ENCODE data around the gene SVBP.

DNA sequence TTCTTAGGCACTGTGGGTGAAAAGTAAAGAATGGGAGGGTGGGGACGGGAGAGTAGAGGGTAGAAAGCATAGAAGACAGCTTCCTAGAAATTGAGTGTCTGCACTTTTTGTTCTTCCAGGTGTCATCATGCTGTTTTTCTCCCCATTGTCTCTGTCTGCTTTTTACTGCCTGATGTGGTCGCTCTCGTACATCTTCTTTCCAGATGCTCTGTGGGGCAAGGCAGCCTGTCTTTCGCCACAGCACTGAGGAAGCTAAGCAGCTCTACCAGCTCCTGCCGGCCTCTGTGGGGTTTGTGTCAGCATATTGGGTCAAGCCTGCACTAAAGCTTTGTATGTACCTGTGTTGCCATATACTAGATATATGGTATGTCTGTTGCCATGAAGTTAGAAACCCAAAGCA, 19.2 kb downstream of the SVBP start:
- no peak for TF ChIP-seq REST (IDR thresholded peaks at IDR 0.05)
- TF ChIP-seq RAD21 (IDR thresholded peaks at IDR 0.05) = no peak
- TF ChIP-seq EGR1 (IDR thresholded peaks at IDR 0.05; ENCODE audit: low read depth in 2 of 2) = no peak
- TF ChIP-seq, protein P1, sequence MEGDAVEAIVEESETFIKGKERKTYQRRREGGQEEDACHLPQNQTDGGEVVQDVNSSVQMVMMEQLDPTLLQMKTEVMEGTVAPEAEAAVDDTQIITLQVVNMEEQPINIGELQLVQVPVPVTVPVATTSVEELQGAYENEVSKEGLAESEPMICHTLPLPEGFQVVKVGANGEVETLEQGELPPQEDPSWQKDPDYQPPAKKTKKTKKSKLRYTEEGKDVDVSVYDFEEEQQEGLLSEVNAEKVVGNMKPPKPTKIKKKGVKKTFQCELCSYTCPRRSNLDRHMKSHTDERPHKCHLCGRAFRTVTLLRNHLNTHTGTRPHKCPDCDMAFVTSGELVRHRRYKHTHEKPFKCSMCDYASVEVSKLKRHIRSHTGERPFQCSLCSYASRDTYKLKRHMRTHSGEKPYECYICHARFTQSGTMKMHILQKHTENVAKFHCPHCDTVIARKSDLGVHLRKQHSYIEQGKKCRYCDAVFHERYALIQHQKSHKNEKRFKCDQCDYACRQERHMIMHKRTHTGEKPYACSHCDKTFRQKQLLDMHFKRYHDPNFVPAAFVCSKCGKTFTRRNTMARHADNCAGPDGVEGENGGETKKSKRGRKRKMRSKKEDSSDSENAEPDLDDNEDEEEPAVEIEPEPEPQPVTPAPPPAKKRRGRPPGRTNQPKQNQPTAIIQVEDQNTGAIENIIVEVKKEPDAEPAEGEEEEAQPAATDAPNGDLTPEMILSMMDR (IDR thresholded peaks at IDR 0.05; ENCODE audit: low read depth, low read length, missing input control) = no peak
- TF ChIP-seq, protein P2, sequence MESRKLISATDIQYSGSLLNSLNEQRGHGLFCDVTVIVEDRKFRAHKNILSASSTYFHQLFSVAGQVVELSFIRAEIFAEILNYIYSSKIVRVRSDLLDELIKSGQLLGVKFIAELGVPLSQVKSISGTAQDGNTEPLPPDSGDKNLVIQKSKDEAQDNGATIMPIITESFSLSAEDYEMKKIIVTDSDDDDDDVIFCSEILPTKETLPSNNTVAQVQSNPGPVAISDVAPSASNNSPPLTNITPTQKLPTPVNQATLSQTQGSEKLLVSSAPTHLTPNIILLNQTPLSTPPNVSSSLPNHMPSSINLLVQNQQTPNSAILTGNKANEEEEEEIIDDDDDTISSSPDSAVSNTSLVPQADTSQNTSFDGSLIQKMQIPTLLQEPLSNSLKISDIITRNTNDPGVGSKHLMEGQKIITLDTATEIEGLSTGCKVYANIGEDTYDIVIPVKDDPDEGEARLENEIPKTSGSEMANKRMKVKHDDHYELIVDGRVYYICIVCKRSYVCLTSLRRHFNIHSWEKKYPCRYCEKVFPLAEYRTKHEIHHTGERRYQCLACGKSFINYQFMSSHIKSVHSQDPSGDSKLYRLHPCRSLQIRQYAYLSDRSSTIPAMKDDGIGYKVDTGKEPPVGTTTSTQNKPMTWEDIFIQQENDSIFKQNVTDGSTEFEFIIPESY (IDR thresholded peaks at IDR 0.05) = no peak
- TF ChIP-seq MAX (IDR thresholded peaks at IDR 0.05) = no peak
- no peak for TF ChIP-seq TAF1 (conservative IDR thresholded peaks at IDR 0.05)
- TF ChIP-seq, protein P3, sequence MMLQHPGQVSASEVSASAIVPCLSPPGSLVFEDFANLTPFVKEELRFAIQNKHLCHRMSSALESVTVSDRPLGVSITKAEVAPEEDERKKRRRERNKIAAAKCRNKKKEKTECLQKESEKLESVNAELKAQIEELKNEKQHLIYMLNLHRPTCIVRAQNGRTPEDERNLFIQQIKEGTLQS (IDR thresholded peaks at IDR 0.05) = no peak
- no peak for TF ChIP-seq JUND (IDR thresholded peaks at IDR 0.05)
- no peak for TF ChIP-seq YY1 (IDR thresholded peaks at IDR 0.05)
- no peak for TF ChIP-seq NR2F2 (IDR thresholded peaks at IDR 0.05)
